GM19023 (cell line): ENCODE results near the gene LOC101059915.

Source experiments
- ATAC-seq: cut with Tn5 transposase; IDR thresholded peaks from one replicate; pipeline ENCODE4 v1.9.1; 2021; ENCODE audit warnings: mild to moderate bottlenecking, moderate library complexity; ENCODE audit not compliant: unreplicated experiment

The LOC101059915 gene

DNA sequence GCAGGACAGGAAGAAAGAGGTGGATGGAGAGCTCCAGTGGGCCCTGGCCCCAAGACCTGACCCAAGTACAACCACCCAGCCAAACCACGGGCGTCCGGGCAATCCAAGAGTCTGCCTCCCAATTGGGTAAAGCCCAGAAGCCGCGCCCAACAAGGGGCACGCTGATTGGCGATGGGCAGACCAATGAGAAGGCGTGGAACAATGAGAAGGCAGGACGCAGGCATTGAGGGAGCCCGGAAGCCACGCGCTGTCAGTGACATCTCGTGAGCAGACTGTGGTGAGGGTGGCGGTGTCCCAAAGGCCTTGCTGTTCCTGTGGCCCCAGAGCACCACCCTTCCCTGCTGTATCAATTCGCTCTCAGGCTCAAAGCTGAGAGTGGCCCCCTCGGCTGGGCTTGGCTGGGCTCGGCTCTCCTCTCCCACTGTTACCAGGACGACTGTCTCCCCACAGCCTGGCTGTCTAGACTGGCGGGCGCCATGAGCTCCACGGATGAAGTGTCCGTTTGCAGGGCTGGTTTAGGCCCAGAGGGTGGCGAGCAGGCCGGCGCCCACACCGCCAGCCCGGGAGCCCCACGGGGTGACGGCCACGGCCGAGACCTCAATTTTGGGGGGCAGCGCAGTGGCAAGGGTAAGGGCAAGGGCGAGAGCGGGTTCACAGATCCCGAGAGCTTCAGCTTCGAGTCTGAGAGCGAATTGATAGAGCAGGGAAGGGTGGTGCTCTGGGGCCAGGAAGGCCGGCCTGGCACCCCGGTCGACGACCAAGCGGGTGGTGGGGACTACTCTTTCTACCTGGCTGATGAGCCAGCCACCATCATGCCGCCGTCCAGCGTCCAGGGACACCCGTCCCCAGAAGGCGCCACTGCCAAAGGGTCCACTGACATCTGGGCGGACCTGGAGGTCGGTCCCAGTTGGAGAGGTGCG is at the start of gene LOC101059915:
Gene LOC101059915, plus strand, starts transcription at position 219 of the 920 bp plus-strand sequence.
- no peak for ATAC-seq

DNA sequence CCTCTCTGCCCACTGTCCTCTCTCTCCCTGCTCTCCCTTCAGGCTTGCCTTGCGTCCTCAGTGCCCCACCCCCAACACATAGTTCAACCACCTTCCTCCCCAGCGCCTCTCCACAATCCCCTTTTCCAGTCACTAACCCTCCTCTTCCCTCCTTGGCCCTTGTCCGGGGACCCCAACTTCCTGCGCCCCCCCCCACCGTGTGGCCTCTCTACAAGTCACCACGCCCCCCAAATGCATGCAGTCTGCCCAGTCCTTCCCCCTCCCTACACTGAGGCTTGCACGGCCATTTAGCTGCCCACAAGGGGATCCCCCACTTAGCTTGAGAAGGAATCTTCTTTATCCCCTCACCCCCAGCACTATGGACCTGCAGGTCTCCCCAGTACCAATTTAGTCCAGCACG is 49.6 kb upstream of the LOC101059915 start:
- ATAC-seq = no peak

DNA sequence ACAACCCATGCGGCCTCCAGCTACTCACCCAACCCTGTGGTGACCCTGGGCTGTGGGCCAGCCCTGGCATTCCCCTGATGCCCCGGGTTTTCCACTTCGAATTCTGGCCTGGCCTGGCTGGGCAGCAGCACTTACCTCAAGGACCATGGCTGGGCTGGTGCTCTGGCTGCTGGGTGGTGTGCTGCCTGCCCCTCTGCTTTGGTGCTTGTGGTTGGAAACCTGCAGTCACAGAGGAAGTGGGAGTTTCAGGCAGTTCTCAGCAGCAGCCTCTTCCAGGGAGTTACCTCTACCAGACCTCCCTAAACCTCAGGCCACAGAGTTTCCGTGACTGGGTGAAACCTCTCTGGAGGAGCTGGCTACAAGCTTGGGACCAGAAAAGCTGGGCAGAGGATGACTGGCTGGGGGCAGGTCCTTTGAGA is 49.0 kb upstream of the LOC101059915 start, which contains the start of gene CXCR3:
Gene CXCR3, minus strand, starts transcription at position 209 of the 419 bp plus-strand sequence. Its CDS starts 62 bp downstream, at position 147.
- ATAC-seq = peak; percentile 59

DNA sequence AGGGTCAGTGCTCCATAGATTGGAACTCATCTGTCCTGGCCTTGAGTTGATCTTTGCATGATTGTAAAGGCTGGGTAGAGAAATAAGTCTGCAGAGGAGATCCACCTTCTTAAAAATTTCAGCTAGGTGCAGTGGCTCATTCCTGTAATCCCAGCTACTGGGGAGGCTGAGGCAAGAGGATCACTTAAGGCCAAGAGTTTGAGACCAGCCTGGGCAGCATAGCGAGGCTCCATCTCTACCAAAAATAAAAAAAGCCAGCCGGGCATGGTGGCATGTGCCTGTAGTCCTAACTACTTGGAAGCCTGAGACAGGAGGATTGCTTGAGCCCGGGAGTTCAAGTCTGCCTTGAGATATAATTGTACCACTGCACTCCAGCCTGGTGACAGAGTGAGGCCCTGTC is 48.6 kb upstream of the LOC101059915 start:
- no peak for ATAC-seq

DNA sequence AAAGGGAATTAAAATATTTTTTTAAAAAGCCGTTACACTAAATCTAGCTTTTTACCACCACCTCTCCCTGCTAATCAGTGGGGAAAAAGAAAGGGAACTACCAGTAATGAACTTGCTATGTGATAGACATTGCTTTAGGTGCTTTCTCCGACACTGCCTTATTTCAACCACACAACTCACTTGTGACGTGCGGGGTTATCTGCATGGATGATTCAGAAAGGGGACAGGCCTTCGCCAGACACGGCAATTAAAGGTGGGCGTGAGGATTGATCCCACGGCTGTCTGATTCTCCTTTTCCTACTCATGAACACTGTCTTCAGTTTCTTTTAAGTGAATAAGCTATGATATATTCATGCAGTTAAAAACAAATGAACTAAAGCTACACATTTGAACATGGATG is 48.2 kb upstream of the LOC101059915 start:
- no peak for ATAC-seq

DNA sequence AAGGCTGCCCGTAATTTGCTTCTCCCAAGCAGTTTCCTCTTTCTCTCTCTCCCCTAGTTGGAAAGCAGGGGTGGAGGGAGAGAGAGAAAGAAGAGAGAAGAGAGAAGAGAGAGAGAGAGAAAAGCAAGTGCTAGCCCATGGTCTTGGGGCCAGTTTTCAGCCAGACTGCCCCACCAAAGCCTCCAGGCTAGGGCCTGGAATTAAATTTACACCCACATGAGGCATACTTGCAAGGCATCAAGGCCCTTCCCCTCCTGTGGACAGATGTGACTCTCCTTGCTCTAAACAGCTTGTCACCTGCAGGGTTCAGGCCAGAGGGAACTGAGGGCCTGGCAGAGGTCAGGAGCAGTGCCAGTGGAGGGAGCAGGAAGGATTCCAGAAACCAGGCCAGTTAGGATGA is 47.4 kb upstream of the LOC101059915 start:
- no peak for ATAC-seq

DNA sequence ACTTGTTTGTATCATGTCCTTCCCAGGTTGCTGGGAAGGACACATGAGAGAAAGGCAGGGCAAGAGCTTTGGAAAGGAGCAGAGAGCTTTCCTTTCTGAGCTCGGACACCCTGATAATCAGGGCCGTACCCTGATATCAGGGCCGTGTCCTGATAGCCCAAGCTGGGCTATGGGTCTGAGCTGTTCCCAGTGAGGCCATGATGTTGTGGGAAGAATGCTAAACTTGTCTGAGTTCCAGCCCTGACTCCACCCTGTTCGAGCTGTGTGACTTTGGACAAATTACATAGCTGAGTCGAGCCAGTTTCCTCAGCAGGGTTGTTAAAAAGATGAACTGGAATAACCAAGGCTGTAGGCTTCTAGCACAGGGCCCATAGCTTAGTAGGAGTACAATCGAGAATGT is 45.7 kb upstream of the LOC101059915 start:
- no peak for ATAC-seq

DNA sequence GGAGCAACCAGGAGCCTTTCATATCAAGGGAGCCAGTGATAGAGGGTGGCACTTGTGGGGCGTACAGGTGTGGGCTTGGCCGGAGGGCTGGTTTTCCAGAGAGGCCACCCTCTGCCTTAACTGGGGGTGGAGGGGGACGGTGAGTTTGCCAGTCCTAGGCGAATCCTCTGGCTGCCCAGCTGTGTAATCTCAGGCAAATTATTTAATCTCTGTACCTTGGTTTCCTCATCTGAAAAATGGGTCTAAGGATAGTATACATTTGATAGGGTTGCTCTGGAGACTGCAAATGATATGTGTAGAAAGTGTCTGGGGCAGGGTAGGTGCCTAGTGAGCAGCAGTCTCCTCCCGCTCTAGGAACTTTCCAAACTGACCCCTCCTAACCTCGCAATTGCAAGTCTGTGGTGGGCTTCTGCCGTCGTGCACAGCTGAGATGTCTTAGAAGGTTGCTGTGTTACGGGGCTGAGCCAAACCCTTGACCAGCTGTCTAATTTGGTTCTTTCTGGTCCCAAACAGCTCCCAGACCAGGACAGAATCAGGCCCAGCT is 45.2 kb upstream of the LOC101059915 start:
- ATAC-seq = no peak

DNA sequence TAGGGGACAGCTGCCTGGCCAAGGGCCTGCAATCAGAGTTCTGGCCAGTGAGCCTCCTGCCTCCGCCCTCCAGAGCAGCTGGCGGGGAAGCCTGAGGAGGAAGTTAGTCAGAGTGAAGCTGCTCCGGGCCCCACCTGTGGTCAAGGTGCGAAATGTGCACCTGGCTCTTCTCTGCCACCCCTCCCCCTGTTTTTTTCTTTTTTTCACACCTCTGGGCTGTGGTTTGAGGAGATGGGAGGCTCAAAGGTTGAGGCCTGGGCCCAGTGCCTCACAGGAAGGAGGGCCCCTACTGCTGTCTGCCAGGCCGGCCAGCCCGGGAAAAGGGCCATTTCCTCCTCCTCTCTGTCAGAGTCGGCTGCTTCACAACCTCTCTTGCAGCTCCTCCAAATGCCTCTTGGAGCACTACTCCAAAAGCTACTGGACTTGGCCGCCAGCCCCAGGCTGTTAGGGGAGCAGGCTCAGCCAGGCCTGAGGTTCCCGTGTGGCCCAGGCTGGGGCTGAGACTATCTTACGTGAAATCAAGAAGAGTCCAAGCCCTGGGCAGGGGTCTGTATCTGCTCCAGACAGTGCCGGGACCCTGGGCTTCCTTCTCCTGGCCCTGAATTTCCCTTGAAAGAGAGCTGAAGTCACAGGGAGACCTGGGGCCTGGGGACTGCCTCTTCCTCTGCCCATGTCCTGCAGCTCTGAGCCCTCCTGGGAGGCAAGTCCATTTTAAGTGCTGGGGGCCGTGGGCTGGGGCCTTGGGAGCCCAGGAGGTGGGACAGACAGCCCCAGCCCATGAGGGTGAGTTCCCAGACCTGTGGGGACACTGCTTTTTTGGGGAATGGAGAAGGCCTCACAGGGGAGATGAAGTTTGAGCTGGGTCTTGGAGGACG is 44.5 kb upstream of the LOC101059915 start:
- ATAC-seq = peak; percentile 52

DNA sequence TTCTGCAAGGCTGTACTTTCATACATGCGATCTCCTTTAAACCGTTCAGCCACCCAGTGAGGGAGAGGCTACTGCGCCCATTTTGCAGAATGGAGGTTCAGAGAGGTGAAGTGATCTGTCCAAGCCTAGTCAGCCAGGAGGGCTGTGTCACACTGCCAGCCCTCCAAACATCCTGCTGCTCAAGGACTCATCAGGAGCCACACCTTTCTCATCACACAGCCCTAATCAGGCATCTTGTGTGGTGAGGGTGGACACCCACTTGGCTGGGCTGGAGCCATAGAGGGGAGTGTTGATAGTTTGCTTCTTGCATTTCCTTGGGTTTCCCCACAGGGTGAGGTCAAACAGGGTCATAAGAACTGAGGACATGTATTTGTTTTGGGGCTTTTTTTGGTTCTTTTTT is 43.6 kb upstream of the LOC101059915 start:
- ATAC-seq = no peak

DNA sequence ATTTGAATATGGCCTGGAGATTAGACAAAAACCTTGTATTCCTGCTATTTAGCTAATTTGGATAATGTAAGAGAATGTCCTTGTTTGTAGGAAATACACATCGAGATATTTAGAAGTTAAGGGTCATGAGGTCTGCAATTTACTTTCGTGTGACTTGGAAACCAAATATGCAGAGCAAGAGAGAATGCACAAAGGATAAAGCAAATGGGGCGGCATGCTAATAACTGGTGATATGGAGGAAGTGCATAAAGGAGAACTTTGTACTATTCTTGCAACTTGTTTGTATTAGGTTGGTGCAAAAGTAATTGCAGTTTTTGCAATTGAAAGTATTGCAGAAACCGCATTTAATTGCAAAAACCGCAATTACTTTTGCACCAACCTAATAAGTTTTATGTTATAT is 41.9 kb upstream of the LOC101059915 start:
- no peak for ATAC-seq

DNA sequence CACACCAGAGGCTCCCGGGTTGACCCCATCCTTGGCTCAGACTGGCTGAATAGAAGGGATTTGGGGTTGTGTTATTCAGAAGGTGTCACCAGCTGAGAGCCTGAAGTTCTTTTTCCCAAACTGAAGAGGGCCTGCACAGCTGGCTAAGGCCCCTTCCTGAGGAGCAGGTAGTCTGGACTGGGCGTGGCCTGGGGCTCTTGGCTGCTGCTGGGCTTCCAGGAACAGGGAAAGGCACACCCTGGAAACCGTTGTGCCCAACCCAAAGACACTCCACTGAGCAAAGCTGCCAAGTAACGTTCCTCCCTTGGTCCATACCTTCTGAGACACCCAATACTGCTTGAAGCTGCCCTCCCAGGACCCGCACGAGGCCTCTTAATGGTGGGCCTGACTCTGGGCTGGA is 40.8 kb upstream of the LOC101059915 start:
- ATAC-seq = no peak

DNA sequence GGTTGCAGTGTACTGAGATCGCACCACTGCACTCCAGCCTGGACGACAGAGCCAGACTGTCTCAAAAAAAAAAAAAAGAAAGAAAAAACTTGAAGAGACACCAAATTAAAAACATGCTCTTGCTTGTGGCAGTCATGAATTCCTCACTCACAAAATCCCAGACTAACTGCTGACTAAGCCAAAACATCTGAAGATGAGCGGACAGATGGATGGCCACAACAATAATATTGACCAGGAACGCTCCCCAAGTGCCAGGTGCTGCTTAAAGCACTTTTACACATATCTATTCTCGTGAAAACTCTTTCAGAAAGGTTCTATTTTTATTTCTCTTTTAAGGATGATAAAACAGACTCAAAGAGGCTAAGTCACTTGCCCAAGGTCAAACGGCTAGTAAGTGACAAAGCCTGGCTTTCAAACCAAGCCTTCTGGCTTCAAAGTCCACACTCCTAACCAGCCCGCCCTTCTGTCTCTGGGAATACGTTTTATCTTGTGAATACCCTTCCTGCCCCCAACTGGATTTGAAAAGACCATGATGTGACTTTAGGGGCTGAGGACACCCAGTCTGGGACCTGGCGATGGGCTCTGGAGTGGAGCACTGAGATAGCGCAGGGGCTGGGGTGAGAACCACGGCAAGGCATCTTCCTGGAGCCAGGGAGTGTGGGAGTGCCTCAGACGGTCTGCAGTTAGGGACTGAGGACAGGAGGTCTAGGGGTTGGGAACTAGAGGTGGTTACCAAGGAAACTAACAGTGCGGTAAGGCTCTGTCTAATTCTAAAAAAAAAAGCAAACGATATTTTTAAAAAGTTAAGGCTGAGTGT is 39.5 kb upstream of the LOC101059915 start:
- ATAC-seq = no peak

DNA sequence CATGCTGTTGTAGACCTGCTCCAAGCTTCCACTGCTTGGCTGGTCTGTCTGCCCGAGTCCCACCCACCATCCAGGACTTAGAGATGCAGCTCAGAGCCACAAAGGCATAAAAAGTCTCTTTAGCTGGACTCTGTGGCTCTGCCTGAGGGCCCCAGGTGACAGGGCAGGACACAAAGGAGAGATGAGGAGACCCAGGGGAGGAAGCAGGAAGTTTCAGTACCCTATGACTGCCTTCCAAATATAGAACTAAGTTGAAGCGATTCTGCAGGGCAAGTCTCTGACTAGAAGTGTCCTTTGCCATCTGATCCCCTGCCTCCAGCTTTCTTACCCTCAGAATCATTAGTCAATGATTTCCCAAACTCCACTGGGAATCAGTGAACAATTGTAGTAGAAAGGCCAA is 37.9 kb upstream of the LOC101059915 start:
- ATAC-seq = no peak

DNA sequence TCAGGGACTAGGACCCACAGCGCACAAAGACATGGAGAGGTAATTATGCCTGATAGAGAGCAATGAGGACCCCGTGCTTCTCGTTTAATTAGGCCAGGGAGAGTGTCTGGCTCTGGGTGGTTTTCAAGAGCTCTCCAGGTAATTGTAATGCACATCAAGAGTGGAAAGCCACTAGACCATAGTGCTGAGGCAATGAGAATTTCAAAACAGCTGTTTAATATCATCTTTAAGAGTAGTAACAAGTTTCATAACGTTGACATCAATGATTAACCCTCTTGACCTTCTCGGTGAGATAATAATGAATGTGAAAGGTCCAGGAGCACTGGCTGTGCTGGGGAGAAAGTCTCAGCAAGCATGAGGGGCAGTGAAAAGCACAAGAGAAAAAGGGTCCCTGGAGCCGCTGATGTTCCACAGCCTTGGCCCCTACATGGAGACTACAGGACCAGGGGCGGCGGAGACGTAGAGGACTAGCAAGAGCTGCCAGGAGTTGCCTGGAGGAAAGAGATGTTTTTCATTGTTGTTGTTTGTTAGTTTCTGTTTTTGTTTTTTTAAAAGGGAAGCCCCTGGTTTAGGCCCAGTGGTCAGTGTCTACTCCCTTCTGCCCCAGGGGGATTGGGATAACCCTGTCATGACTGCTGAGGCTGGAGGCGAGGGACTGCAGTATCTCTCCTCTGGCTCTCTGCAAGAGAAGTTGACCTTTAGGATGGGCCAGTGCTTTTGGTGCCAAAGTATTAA is 34.3 kb upstream of the LOC101059915 start:
- ATAC-seq = peak; percentile 48

DNA sequence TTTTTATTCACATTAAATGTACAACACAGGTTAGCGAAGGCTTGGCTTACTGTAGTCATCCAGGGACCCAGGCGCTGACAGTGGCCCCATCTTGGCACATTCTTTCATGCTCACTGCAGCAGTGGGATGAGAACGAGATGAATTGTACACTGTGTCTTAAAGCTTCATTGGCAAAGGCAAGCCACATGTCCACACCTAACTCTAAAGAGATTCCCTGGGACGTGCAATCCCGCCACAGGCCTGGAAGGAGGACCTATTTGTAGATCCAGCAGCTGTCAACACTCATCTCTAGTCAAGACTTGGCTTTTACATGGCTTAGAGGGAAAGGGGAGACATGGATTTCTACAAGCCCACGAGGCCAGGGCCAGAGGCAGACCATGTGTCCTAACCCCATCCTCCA is 33.0 kb upstream of the LOC101059915 start:
- no peak for ATAC-seq

DNA sequence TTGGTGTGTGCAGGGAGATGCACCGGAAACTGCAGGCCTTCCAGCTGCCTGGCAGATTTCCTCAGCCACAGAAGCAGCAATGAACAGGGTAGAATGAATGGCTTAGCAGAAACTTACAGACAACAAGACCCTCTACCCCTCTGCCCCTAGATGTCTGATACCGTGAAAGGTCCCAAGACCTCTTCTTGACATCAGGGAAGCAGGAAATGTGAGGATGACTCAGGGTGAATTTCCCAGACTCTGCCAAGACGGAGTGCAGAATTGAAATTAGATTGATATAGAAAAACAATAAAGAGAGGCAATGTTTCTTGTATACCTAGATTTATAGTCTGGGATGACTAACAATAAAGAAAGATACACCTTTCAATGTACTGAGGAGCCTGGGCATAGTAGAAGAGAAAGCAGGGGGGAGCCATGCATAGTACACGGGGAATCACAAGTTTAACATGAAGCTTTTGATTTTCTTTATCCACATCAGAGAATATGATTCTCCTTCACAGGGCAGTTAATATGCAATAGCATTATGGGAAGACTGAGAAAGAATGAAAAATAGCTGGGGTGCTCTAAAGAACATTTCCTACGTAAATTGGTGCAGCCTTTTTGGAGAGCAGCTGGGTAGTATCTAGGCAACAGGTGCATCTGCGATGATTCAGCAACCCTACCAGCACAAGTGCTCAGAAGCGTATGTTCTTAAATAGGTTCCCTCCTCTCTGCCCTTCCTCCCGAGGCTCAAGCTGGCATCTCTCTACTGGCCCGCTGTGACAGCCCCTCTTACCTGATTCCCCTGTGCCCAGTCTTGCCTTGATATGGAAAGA is 30.7 kb upstream of the LOC101059915 start:
- ATAC-seq = no peak

DNA sequence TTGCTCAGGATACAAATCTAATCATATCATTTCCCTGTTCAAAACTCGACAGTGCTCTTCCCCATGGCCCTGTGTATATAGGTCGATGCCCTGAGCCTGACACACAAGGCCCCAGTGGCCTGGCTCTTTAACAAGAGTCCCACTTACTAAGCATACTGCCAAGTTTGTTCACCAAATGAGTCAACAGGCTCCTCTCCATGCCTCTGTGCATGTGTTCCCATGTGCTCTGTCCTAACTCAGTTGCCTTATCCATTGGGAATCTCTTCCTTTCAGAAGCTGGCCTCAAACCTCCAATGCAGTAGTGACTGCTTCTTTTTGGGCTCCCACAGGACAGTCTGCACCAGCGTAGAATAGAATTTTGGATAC is 30.1 kb upstream of the LOC101059915 start:
- ATAC-seq = no peak

DNA sequence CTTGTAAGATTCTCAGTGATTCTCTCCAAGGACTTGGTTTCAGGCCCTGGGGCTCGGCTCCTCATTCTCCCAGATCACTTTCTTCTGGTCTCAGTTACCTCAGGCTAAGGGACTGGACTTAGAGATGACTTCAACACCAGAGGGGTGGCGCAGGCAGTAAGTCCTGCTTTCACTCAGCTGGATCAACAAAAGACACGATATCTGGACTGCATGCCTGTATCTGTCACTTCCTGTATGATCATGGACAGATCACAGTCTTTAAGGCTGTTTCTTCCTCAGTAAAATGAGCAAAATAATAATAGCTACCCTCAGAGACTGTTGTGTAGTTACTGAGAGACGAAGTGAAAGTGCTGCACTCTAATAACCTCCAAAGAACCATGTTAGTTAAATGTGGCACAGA is 29.5 kb upstream of the LOC101059915 start:
- no peak for ATAC-seq
